Keratinocyte (primary cell): ENCODE measurements around the gene LHX5. TPM values are rescaled to one million over a fixed set of nuclear protein-coding genes. Genes with fewer than 3 reads are reported as not detected.

Experiments used
- DNase-seq: peaks from one replicate; pipeline ENCODE4 v3.0.0-alpha.2; 2011; ENCODE audit warnings: low read depth, missing footprints, low spot score
- FAIRE-seq: peaks from 2 replicates; lab custom pipeline; 2011; peaks lifted over from hg19 to GRCh38; lab: Jason Lieb, UNC
- H2AFZ ChIP-seq: 2 replicates; pipeline ENCODE4 v1.6.0; 2012; ENCODE audit warnings: low read length, control low read depth, inconsistent platforms; ENCODE audit not compliant: control insufficient read depth
- H3K27ac ChIP-seq: 2 replicates; pipeline ENCODE4 v1.5.1; 2011; ENCODE audit warnings: low read length; ENCODE audit not compliant: control insufficient read depth, insufficient read depth
- H3K27me3 ChIP-seq: 3 replicates; pipeline ENCODE4 v1.6.0; 2011; ENCODE audit warnings: low read length; ENCODE audit not compliant: control insufficient read depth, insufficient read depth; ENCODE audit errors: extremely low read depth
- H3K36me3 ChIP-seq, 2 experiments: 2 replicates in 1 of 2; 3 replicates in 1 of 2; pipeline ENCODE4 v1.5.1; 2011; ENCODE audit warnings: low read length in 2 of 2, mild to moderate bottlenecking in 1 of 2; ENCODE audit not compliant: control insufficient read depth in 2 of 2, insufficient read depth in 2 of 2; ENCODE audit errors: extremely low read depth in 1 of 2
- H3K4me1 ChIP-seq: 3 replicates; pipeline ENCODE4 v1.5.1; 2011; ENCODE audit warnings: low read length; ENCODE audit not compliant: control insufficient read depth, insufficient read depth; ENCODE audit errors: extremely low read depth
- H3K4me2 ChIP-seq: 3 replicates; pipeline ENCODE4 v1.6.0; 2011; ENCODE audit warnings: low read depth, low read length; ENCODE audit not compliant: control insufficient read depth, insufficient read depth; ENCODE audit errors: extremely low read depth
- H3K4me3 ChIP-seq, 3 experiments: fragments of 200-600 bp in 1 of 3; sonication (generic) in 1 of 3; 2 replicates in 2 of 3; 3 replicates in 1 of 3; pipeline ENCODE4 v1.5.1; 2011 to 2016; ENCODE audit warnings: low read length in 3 of 3, mild to moderate bottlenecking in 3 of 3, control low read depth in 2 of 3, inconsistent platforms in 1 of 3, low read depth in 1 of 3, mixed read lengths in 1 of 3, mixed run types in 1 of 3, moderate library complexity in 1 of 3; ENCODE audit not compliant: control insufficient read depth in 2 of 3, insufficient read depth in 2 of 3; ENCODE audit errors: extremely low read depth in 1 of 3
- H3K79me2 ChIP-seq: 2 replicates; pipeline ENCODE4 v1.6.0; 2012; ENCODE audit warnings: low read length; ENCODE audit not compliant: control insufficient read depth, insufficient read depth
- H3K9ac ChIP-seq: 3 replicates; pipeline ENCODE4 v1.6.0; 2011; ENCODE audit warnings: low read length; ENCODE audit not compliant: control insufficient read depth, insufficient read depth; ENCODE audit errors: extremely low read depth
- H3K9me1 ChIP-seq: 3 replicates; pipeline ENCODE4 v1.6.0; 2011; ENCODE audit warnings: low read length; ENCODE audit not compliant: control insufficient read depth, insufficient read depth; ENCODE audit errors: extremely low read depth
- H3K9me3 ChIP-seq: 2 replicates; pipeline ENCODE4 v1.5.1; 2012; ENCODE audit warnings: low read depth, low read length; ENCODE audit not compliant: control insufficient read depth
- H4K20me1 ChIP-seq: 3 replicates; pipeline ENCODE4 v1.6.0; 2011; ENCODE audit warnings: low read length; ENCODE audit not compliant: control insufficient read depth, insufficient read depth; ENCODE audit errors: extremely low read depth
- EZH2 ChIP-seq: IDR thresholded peaks from one replicate; pipeline ENCODE4 v1.6.1; 2012; ENCODE audit warnings: inconsistent platforms, mild to moderate bottlenecking, low read length, moderate library complexity
- dilution Hi-C: fragments of 300-500 bp; cut with MboI; formaldehyde crosslinking; loops from one replicate; pipeline ENCODE4 v1.7.0; 2020; ENCODE audit warnings: low sequenced_read_pairs; ENCODE audit not compliant: extremely low pct_ligation_motif_present
- polyA plus RNA-seq, 5 experiments: library from polyadenylated mRNA; depleted of rRNA in 3 of 5; stranded (reverse) in 3 of 5; stranded (forward) in 1 of 5; unstranded in 1 of 5; fragments of >200 nt; gene quantifications; 1 replicate in 1 of 5; 2 replicates in 3 of 5; 3 replicates in 1 of 5; pipeline versions ENCODE4 v1.2.1 to v1.2.3, GENCODE V29; 2011 to 2012; ENCODE audit warnings: missing spikeins in 2 of 5, low read depth in 1 of 5, low replicate concordance in 1 of 5
- TF ChIP-seq, protein P1 (sequence below), 3 experiments: IDR thresholded peaks in 1 of 3; conservative IDR thresholded peaks in 1 of 3; optimal IDR thresholded peaks in 1 of 3; 2 replicates in 2 of 3; 3 replicates in 1 of 3; pipeline versions ENCODE3 to v1.5.1; 2011; ENCODE audit warnings: low read length in 3 of 3, mild to moderate bottlenecking in 3 of 3, moderate library complexity in 2 of 3, control low read depth in 1 of 3, inconsistent platforms in 1 of 3; ENCODE audit not compliant: insufficient read depth in 2 of 3; ENCODE audit errors: extremely low read depth in 1 of 3

Gene LHX5
- polyA plus RNA-seq, 1 donor (not counting 4 experiments of a cell fraction or from before 2014, with no cell fraction given) = 0.04 TPM

DNA sequence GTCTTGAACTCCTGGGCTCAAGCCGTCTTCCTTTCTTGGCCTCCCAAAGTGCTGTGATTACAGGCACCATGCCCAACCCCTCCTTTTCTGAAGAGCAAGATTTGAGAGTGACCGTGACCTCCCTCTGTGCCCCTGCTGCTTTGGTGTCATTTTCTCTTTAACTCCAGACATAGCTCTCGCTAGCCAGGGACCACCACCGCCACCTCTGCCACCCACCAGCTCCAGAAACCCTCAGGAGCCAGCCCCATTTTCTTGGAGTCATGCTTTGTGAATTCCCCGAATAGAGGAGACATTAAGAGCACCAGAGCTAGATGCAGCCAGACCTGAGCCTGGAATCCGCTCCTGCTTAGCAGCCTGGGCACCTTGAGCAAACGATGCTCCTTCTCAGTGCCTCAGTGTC is 31.3 kb downstream of the LHX5 start:
- H3K9me1 ChIP-seq = no peaks in the 10 kb centered on the region
- no peak overlapping the region for H3K4me3 ChIP-seq
- no peak for DNase-seq
- H4K20me1 ChIP-seq = no peaks in the 10 kb centered on the region
- H3K4me2 ChIP-seq = no peak overlapping the region
- no peak for TF ChIP-seq EZH2
- TF ChIP-seq, protein P1, sequence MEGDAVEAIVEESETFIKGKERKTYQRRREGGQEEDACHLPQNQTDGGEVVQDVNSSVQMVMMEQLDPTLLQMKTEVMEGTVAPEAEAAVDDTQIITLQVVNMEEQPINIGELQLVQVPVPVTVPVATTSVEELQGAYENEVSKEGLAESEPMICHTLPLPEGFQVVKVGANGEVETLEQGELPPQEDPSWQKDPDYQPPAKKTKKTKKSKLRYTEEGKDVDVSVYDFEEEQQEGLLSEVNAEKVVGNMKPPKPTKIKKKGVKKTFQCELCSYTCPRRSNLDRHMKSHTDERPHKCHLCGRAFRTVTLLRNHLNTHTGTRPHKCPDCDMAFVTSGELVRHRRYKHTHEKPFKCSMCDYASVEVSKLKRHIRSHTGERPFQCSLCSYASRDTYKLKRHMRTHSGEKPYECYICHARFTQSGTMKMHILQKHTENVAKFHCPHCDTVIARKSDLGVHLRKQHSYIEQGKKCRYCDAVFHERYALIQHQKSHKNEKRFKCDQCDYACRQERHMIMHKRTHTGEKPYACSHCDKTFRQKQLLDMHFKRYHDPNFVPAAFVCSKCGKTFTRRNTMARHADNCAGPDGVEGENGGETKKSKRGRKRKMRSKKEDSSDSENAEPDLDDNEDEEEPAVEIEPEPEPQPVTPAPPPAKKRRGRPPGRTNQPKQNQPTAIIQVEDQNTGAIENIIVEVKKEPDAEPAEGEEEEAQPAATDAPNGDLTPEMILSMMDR (optimal IDR thresholded peaks at IDR 0.05 in 1 of 3, IDR thresholded peaks at IDR 0.05 in 1 of 3, conservative IDR thresholded peaks at IDR 0.05 in 1 of 3; ENCODE audit: extremely low read depth in 1 of 3, insufficient read depth in 2 of 3, low read length in 3 of 3) = no peak
- no peak for FAIRE-seq
- no peak overlapping the region for H2AFZ ChIP-seq
- H3K9me3 ChIP-seq = no peaks in the 10 kb centered on the region
- no peak overlapping the region for H3K27ac ChIP-seq
- H3K4me1 ChIP-seq = no peaks in the 10 kb centered on the region
- H3K27me3 ChIP-seq = peaks cover 21% of the 10 kb centered on the region
- H3K9ac ChIP-seq = no peak overlapping the region
- dilution Hi-C loops = no loop called here
- H3K79me2 ChIP-seq = no peaks in the 10 kb centered on the region
- H3K36me3 ChIP-seq = no peaks in the 10 kb centered on the region

DNA sequence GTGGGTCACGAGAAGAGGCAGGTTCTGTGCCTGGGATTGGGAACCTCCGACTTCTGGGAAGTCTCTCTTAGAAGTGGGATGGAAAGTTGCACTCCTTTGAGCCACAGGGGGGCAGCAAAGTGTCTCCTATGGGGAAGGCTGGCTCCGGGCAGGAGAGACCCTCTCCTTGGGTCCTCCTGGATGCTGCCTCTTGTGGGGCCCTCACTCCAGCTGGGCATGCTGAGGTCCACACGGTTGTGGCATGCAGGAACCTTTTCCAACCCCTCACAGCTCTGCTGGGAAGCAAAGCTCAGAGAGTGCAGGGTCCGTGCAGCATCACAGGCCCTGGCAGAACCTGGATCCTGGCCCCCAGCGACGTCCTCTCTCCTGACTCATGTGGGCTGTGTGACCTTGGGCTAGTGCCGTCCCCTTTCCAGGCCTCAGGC is 32.1 kb downstream of the LHX5 start:
- FAIRE-seq (no peak), DNase-seq (no peak)
- H3K4me2 ChIP-seq = no peak overlapping the region
- no peak overlapping the region for H3K9ac ChIP-seq
- no peaks in the 10 kb centered on the region for H3K4me1 ChIP-seq
- H3K27me3 ChIP-seq = peaks cover 21% of the 10 kb centered on the region
- no peaks in the 10 kb centered on the region for H3K9me1 ChIP-seq
- no peaks in the 10 kb centered on the region for H3K79me2 ChIP-seq
- H3K9me3 ChIP-seq = no peaks in the 10 kb centered on the region
- dilution Hi-C loops = no loop called here
- H3K27ac ChIP-seq = no peak overlapping the region
- H3K36me3 ChIP-seq = no peaks in the 10 kb centered on the region
- H4K20me1 ChIP-seq = no peaks in the 10 kb centered on the region
- TF ChIP-seq, protein P1 (optimal IDR thresholded peaks at IDR 0.05 in 1 of 3, IDR thresholded peaks at IDR 0.05 in 1 of 3, conservative IDR thresholded peaks at IDR 0.05 in 1 of 3; ENCODE audit: extremely low read depth in 1 of 3, insufficient read depth in 2 of 3, low read length in 3 of 3) = peak; percentile 69 to 83 (median 75)
- TF ChIP-seq EZH2 = no peak
- no peak overlapping the region for H2AFZ ChIP-seq
- no peak overlapping the region for H3K4me3 ChIP-seq
